22Rv1 (cell line): Measurements from ENCODE around the gene DCD.

Experiments
- H3K27ac ChIP-seq: fragments of 450-650 bp; 2 replicates; pipeline ENCODE4 v1.5.1; 2017
- ZFX ChIP-seq: fragments of 450-650 bp; IDR thresholded peaks from 2 replicates; pipeline ENCODE4 v1.6.1; 2017; ENCODE audit warnings: antibody characterized with exemption, borderline replicate concordance
- TF ChIP-seq, protein P1 (sequence below): fragments of 450-650 bp; IDR thresholded peaks from 2 replicates; pipeline ENCODE4 v1.5.1; 2017; ENCODE audit warnings: mild to moderate bottlenecking

The DCD gene, protein sequence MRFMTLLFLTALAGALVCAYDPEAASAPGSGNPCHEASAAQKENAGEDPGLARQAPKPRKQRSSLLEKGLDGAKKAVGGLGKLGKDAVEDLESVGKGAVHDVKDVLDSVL

DNA sequence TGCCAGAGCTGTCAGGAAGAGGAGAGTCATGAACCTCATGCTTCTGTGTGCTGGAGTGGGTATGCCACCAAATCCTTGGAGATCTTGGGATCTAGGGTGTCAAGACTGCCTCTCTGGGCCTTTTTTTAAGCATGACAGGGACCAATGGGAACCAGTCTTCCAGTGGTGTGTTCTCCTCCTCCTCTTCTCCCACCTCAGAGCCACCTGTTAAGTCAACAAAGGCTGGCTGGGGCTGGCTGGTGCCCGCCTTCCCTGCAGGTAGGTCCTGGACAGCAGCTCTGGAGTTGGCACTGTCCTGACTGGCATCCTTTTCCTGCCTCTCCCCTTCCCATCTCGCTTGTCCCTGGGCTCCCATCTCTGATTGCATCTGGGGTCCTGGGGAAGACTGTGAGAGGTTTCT, at the start of gene DCD:
Gene DCD (minus strand): TSS at position 101 of the 400 bp plus-strand sequence. CDS start 62 bp downstream, at position 39.
- no peak for TF ChIP-seq ZFX
- TF ChIP-seq, protein P1, sequence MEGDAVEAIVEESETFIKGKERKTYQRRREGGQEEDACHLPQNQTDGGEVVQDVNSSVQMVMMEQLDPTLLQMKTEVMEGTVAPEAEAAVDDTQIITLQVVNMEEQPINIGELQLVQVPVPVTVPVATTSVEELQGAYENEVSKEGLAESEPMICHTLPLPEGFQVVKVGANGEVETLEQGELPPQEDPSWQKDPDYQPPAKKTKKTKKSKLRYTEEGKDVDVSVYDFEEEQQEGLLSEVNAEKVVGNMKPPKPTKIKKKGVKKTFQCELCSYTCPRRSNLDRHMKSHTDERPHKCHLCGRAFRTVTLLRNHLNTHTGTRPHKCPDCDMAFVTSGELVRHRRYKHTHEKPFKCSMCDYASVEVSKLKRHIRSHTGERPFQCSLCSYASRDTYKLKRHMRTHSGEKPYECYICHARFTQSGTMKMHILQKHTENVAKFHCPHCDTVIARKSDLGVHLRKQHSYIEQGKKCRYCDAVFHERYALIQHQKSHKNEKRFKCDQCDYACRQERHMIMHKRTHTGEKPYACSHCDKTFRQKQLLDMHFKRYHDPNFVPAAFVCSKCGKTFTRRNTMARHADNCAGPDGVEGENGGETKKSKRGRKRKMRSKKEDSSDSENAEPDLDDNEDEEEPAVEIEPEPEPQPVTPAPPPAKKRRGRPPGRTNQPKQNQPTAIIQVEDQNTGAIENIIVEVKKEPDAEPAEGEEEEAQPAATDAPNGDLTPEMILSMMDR: no peak
- H3K27ac ChIP-seq: no peak within 1 kb of the TSS

DNA sequence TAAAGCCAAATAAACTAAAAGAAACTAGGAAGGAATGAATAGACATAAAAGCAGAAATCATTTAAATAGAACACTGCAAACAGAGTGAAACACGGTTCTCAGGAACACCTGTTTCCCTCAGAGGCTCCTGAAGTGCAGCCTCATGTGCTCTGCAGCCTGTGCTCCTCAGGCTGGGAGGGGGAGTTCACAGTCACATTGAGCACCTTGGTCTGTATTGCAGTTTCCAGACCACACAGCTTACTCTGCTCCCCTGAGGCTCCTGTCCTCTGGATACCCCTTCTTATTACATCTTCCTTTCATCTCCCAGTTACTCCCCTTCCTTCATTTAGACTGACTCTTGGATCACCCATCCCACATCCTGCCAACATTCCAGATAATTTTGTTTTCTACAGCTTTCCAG, 49.7 kb upstream of the DCD start:
- no peak overlapping the region for H3K27ac ChIP-seq
- TF ChIP-seq, protein P1: no peak
- no peak for TF ChIP-seq ZFX

DNA sequence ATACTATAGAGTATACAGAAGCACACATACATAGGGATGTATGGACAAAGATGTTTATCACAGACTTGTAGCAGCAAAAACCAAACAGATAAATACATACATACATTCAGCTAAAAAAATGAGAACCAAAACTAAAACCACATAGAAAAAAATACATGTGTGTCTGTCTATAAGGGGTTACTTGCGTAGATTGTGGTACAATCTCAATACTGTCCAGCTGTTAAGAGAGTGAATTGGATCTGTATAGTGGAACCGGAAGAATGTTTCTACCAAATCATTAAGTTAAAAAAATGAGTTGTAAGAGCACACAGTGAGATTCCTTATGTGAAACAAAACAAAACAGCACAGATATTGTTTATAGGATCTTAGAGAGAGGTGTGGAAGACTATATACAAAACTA, 44.2 kb upstream of the DCD start:
- no peak for TF ChIP-seq ZFX
- TF ChIP-seq, protein P1: no peak
- no peak overlapping the region for H3K27ac ChIP-seq

DNA sequence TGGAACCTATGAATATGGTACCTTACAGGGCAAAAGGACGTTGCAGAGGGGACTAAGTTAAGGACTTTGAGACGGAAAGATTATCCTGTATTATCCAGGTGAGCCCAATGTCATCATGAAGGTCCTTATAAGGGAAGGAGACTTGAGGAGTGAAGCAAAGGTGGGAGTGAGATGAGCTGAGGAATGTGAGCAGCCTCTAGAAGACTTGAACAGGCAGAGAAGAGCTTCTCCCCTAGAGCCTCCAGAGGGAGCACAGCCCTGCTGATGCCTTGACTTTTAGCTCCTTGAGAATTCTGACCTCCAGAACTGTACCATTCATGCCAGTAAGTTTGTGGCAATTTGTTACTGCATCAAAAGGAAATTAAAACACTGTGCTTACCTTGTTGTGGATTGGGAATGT, 41.8 kb upstream of the DCD start:
- no peak overlapping the region for H3K27ac ChIP-seq
- TF ChIP-seq ZFX: no peak
- TF ChIP-seq, protein P1: peak; percentile 58

DNA sequence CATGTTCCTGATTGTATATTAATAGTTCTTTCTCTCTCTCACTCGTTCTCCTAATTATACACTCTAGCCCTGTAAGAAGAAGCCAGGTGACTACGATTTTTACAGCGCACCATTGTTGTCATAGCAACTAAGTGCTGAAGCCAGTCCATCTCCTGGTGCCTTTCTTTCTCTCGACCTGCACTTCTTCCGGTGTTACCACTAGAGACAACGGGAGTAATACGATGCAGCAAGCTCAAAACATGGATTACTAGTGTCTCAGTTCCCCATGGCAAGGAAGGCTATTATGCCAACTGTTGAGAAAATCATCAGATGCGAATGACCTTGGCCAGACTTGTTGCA, 40.8 kb upstream of the DCD start:
- TF ChIP-seq, protein P1: no peak
- TF ChIP-seq ZFX: no peak
- no peak overlapping the region for H3K27ac ChIP-seq

DNA sequence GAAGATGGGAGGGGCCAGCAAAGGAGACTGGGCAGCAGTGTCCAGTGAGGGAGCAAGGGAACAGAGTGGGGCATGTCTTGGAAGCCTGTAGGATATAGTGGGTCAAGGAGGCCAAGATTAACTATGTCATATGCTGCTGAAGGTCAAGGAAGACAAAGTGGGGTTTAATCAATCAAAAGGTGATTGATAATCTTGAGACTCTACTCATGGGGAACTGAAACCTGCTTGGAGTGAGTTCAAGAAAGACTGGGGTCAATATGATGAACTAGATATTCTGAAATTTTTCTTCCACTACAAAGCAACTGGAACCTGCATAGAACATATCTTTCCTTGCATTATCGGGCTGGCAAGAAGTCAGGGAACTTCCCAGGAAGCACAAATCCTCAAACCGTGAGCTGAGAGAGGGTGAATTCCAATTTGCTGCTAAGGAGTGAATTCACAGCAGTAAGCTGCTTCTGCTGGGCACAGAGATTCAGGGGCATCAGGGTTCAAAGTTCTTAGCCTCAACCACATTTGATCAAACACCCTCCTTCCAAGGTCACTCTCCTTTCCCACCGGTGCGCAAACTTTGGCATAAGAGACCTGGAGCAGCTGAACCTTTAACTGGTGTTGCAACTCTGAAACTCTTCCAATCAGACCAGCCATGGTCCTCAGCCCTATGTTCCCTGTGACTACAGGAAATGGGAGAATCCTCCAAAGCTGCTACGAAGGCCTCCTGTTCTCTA, 40.3 kb upstream of the DCD start:
- no peak overlapping the region for H3K27ac ChIP-seq
- no peak for TF ChIP-seq ZFX
- TF ChIP-seq, protein P1: no peak
